ENCODE results near the gene CSTF2. TPM values are rescaled to one million over a fixed set of nuclear protein-coding genes. Genes with fewer than 3 reads are reported as not detected.
A peak's percentile ranks its signal among the peaks of the same experiment; 100 is the strongest.
"Not testable (repeated sequence)": the region's sequence is repeated elsewhere in the genome, so short reads cannot be mapped to it uniquely, and the experiment has no call there.

Gene CSTF2, protein sequence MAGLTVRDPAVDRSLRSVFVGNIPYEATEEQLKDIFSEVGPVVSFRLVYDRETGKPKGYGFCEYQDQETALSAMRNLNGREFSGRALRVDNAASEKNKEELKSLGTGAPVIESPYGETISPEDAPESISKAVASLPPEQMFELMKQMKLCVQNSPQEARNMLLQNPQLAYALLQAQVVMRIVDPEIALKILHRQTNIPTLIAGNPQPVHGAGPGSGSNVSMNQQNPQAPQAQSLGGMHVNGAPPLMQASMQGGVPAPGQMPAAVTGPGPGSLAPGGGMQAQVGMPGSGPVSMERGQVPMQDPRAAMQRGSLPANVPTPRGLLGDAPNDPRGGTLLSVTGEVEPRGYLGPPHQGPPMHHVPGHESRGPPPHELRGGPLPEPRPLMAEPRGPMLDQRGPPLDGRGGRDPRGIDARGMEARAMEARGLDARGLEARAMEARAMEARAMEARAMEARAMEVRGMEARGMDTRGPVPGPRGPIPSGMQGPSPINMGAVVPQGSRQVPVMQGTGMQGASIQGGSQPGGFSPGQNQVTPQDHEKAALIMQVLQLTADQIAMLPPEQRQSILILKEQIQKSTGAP
- 11.4 TPM for total RNA-seq

- DNase-seq = peak; percentile 91
Observed at GRCh38 chrX:100819837-100820666, at the start of gene CSTF2. TSS of gene CSTF2 (plus strand) at chrX:100820391. CDS start at chrX:100820417, 26 bp downstream.

GRCh38 chrX:100796371-100796770 is 23.8 kb upstream of the CSTF2 start:
- DNase-seq = not testable (repeated sequence)

- DNase-seq = no peak
Observed at GRCh38 chrX:100797359-100797758, 22.8 kb upstream of the CSTF2 start.

DNA sequence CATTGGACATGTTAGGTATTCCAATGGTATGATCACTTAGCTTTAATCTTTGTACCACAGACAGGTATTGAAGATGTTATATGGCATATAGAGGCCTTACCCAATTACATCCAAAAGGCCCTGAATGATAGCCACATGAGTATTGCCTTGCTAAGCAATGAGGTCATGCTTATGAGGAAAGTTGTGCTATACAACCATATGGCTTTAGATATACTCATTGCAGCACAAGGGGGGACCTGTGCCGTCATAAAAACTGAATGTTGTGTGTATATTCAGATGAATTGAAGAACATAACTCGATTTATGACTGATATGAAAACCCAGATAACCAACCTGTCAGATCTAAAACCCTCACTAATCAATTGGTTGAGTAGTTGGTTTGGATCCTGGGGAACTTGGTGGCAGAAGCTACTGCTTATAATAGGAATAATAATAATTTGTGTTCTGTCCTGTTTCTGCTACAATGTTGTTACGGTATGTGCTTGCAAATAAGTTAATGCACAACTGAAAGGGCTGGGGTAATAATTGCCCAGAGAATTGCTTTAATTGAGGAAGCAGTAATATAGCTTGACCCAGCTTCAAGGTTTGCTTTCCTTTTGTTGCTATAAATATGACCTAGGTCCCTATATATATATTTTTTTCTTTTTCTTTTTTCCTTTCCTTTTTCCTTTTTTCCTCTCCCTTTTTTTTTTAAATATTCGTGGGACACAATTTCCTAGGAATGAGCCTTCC is 21.5 kb upstream of the CSTF2 start:
- no peak for DNase-seq

- DNase-seq = no peak
Observed at GRCh38 chrX:100802843-100803242, 17.3 kb upstream of the CSTF2 start.

DNA sequence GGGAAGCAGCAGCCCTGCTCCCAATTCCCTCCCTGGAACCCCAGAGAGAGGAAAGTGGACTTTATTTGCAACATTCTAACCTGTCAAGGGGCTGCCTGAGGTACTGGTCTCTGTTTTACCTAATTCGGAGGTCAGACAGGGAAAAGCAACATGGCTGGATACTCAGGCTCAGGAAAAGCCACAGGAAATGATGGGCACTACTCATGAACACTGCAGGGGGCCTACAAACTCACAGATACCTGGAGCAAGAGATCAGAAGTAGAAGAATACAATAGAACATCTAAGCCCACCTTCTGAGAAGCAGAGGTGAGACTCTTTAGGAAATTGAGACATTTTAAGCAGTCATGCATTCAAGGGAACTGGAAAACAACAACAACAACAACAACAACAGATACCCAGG is 15.4 kb upstream of the CSTF2 start:
- DNase-seq = no peak

DNA sequence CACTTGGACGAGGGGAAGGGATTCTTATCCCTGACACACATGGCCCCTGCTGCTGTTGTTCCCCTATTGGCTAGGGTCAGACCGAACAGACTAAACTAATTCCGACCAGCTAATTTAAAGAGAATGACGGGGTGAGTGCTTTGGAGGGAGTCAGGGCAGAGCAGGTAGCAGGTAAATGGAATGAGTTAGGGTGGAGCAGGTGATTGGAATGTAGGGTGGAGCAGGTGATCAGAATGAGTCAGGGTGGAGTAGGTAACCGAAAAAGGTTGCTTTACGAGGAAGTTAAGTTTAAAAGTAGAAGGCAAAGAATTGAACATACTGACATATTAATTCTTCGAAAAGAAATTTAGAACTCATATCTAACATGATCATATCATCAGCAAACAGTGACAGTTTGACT is 11.9 kb upstream of the CSTF2 start:
- DNase-seq = not testable (repeated sequence)

GRCh38 chrX:100812216-100813158 is 7.7 kb upstream of the CSTF2 start:
- no peak for DNase-seq

DNA sequence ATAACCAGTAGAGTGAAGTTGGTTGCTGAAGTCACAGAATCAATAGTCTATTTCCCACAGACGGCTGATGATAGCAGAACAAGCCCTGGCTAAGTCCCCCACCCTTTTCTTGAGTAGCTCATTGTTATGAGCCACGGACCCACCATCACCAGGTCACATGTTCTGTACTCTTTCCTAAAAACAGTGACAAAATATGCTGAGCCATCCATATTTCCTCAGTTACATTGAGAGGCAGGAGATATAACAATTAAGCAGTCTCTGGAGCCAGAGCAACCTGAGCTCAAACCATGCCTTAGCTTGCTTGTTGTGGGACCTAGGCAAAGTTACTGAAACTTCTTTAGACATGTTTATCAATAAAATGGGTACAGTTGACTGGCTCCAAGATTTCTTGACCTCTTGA is 2.9 kb upstream of the CSTF2 start:
- no peak for DNase-seq

- DNase-seq = no peak
Observed at GRCh38 chrX:100819534-100819836, 706 bp upstream of the CSTF2 start.

- no peak for DNase-seq
Observed at GRCh38 chrX:100829730-100830129, 9.5 kb downstream of the CSTF2 start.

DNA sequence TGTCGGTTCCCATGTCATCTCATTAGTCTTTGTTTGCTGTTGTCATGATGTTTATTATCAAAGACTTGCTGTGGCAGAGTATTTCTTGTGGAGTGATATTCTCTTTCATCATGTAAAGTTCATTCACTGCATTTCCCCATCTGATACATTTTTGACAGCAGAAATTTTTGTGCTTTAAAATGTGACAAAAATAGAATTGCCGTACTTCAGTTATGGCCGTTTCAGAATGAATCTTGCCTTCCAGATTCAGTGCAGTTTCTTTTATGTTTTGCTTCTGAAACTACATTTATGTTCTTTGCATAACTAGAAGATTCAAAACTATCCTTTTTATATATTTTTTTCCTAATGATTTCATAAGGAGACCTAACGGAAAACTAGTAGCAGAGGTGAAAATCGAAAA is 10.0 kb downstream of the CSTF2 start:
- no peak for DNase-seq

DNA sequence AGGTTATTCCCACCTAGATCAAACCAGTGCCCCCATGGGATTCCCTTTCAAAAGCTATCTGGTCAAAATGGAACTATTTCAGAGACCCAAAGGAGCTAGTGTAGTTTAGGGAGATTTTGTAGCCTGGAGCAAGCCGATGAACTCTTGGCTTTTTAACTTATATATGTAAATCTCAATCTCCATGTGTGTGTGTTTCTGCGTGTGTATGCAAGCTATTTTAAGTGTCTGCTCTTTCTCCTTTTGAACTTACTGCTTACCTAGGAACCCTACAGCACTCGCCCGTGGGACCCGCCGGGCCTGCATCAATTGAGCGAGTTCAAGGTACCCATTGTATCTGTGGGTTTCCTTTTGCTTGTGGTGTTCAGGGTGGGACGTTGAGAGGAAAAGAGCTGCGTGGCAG is 10.4 kb downstream of the CSTF2 start:
- DNase-seq = no peak

DNA sequence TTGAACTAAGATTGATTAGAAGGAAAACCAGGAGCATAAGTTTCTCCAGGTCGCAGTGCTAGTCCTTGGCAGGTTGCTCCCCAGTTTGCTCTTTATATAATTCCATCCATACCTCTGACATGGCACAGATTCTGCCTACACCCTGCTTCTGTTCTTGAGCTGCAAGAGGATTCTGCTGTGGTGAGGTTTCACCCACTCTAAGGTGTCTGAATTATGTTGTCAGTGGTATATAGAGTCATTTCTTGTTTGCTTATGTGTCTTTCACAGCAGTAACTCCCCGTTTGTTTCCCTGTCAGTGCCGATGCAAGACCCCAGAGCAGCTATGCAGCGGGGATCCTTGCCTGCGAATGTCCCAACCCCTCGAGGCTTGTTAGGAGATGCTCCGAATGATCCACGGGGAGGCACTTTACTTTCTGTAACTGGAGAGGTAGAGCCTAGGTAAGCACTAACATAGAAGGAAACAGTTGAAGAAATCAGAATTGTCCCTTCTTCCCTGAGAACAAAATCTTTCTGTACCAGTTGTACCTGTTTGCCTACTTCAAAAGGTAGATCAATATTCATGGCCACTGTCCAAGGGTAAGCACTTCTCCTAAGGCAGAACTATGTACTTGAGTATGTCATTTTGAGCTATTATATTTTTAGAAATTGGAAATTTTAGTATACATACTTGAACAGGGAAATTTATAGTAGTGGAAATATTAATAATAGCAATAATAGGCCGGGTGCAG is 11.2 kb downstream of the CSTF2 start:
- no peak for DNase-seq

GRCh38 chrX:100850317-100850716 is 30.1 kb downstream of the CSTF2 start:
- DNase-seq = no peak

DNA sequence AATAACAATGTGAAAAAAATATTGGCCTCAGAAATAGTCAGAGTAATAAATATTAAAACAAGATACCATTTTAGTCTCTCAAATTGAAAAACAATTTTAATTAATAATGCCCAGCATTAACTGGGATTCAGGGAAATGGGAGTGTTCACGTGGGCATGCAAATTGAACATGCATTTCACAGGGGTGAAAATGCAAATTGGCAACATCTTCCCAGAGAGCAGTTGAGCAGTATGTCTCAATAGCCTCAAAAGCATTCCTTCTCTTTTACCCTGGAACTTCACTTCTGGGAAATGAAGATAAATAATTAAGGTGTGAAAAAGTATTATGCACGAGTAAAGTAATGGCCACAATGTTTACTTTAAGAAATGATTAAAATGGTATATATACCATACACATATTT is 32.6 kb downstream of the CSTF2 start:
- DNase-seq = no peak

DNA sequence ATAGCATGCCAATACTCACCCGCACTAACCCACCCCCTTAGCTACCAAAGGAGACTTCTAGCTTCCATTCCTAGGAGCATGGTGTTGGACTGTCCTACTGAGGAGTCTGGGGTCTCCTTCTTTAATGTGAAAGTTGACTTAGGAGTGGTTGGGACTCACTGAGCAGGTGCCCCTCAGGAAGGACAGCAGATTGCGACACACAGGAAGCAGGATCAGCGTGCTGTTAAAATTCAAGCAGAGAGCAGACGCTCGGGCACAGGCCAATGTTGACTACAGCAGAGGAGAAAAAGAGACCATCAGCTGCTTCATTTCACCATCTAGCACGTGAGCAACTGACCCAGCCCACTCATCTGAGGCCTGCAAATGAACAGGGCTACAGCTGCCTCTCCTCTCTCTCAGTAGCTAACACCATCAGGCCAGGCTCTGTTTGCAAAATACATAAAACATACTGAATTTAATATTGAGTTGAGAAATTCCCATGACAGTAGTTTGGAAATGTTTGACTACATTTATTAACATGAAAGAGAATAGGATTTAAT is 43.2 kb downstream of the CSTF2 start:
- no peak for DNase-seq

DNA sequence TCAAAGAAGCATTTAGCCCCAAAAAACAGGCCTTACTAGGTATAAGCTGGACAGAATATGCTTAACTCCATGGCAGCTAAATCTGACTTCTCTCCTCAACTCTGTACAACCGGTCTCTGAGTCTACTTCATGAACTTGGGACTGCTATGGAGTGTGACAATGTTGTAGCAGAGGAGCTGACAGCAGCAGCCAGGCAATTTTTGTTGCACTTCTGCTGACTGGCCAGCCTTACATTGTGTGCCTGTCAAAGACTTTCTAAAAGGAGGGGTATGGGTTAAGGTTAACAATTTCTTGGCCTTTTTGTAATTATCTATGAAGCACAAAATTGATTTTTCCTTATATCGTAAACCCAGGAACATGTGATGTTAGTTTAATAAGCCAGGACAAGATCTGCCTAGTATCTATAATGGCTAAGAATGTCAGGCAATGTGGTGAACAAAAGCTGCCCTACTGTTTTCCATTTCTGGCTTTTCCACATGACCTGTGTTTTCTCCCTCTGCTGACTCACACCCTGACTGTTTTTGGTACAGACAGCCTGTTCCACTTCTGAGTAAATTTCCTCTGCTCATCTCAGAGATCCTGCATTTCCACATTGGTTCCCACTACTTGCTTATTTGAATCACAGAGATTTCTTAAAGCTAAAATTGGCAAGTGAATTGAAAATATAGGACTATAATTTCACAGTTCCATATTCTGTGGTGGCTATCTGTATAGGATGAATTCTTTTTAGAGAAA is 44.6 kb downstream of the CSTF2 start:
- DNase-seq = no peak

DNA sequence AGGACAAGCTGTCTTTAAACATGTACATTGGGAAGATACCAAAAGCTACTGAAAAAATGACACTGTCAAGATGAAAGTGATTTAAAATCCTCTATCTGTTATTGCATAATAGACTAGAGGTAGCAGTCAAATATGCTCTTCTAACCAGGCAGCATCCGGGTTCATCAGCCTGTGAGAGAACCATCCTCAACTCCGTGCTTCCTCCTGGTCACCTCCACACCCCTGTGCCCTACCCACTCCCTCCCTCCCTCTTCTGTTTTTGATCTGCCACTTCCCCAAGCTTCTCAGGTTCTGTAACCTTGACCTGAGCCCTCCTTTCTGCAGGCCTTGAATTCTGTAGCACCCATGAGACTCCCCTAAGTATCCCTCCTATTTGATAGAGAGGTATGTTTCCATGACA is 48.1 kb downstream of the CSTF2 start:
- DNase-seq = no peak

GRCh38 chrX:100870527-100870926 is 50.3 kb downstream of the CSTF2 start:
- no peak for DNase-seq

Measured in tongue (tissue), 2 donors.